HUES48 (cell line): ENCODE measurements around the gene FAM47E.

ENCODE experiments used
- H3K27ac ChIP-seq: one replicate; pipeline ENCODE4 v1.7.0; 2013; ENCODE audit warnings: low read depth, low read length, inconsistent platforms
- H3K27me3 ChIP-seq: 2 replicates; pipeline ENCODE4 v1.6.1; 2013; ENCODE audit warnings: mild to moderate bottlenecking, low read length; ENCODE audit not compliant: control insufficient read depth, insufficient read depth
- H3K36me3 ChIP-seq: 2 replicates; pipeline ENCODE4 v1.6.1; 2013; ENCODE audit warnings: low read length; ENCODE audit not compliant: control insufficient read depth, insufficient read depth
- H3K4me1 ChIP-seq: 2 replicates; pipeline ENCODE4 v1.6.1; 2013; ENCODE audit warnings: mild to moderate bottlenecking, low read length; ENCODE audit not compliant: control insufficient read depth, insufficient read depth
- H3K4me3 ChIP-seq: 2 replicates; pipeline ENCODE4 v1.5.1; 2013; ENCODE audit warnings: mild to moderate bottlenecking, low read depth, low read length
- H3K9ac ChIP-seq: 2 replicates; pipeline ENCODE4 v1.6.1; 2013; ENCODE audit warnings: mild to moderate bottlenecking, low read depth, low read length, moderate library complexity
- H3K9me3 ChIP-seq: 2 replicates; pipeline ENCODE4 v1.6.1; 2013; ENCODE audit warnings: low read length; ENCODE audit not compliant: control insufficient read depth, insufficient read depth

The FAM47E gene

DNA sequence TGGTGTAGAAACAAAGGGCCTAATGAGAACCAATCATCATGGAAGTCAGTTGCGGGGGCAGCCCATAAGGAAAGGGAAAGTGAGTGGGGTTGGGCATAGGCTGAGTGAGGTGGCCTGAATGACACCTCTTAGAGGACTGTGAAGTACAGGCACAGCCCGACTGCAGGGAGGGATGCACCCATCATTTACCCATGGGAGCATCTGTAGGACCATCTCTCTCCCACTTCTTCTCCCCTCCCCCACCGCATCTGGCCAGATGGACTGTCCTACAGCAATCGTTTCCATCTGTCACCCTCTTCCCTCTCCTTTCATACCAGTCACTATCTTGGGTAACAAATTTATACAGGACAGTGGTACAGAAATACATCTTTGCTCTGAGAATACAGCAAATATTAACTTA, 59.2 kb downstream of the FAM47E start:
- peaks cover 6% of the 10 kb centered on the region for H3K27me3 ChIP-seq
- H3K4me3 ChIP-seq, result no peak overlapping the region
- H3K27ac ChIP-seq, result no peak overlapping the region
- no peak overlapping the region for H3K9ac ChIP-seq
- H3K4me1 ChIP-seq, result 0 out of 2 replicates have a peak, but pooled peaks cover 4% of the 10 kb centered on the region
- H3K36me3 ChIP-seq, result peaks cover 12% of the 10 kb centered on the region
- H3K9me3 ChIP-seq, result no peaks in the 10 kb centered on the region

DNA sequence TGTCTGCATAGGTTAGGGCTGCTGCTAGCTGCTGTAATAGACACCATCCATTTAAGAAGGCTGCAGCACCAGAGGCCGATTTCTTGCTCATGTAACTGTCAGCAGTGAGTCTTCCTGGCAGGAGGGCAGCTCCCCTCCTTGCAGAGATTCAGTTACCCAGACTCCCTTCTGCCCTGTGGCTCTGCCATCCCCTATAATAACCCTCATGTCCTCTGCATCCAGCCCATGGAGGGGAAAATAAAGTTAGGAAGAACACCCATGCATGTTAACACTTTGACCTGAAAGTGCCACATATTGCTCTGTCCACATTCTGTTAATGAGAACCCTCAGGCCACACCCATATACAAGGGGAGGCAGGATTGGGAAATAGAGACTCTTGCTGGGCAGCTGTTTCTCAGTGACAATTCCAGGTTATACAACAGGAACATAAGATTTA, 60.4 kb downstream of the FAM47E start:
- no peak overlapping the region for H3K9ac ChIP-seq
- no peaks in the 10 kb centered on the region for H3K27me3 ChIP-seq
- peaks cover 12% of the 10 kb centered on the region for H3K36me3 ChIP-seq
- H3K4me1 ChIP-seq, result 0 out of 2 replicates have a peak, but pooled peaks cover 3% of the 10 kb centered on the region
- H3K4me3 ChIP-seq, result no peak overlapping the region
- no peak overlapping the region for H3K27ac ChIP-seq
- no peaks in the 10 kb centered on the region for H3K9me3 ChIP-seq

- no peaks in the 10 kb centered on the region for H3K27me3 ChIP-seq
- no peak overlapping the region for H3K27ac ChIP-seq
- no peak overlapping the region for H3K9ac ChIP-seq
- 0 out of 2 replicates have a peak, but pooled peaks cover 2% of the 10 kb centered on the region for H3K4me1 ChIP-seq
- no peak overlapping the region for H3K4me3 ChIP-seq
- no peaks in the 10 kb centered on the region for H3K9me3 ChIP-seq
- H3K36me3 ChIP-seq, result peaks cover 12% of the 10 kb centered on the region
Observed at GRCh38 chr4:76312457-76312856, 60.9 kb downstream of the FAM47E start.

GRCh38 chr4:76313547-76313946, 62.0 kb downstream of the FAM47E start:
- Histone ChIP-seq H3K27ac (no peak overlapping the region), H3K9ac (no peak overlapping the region), H3K9me3 (no peaks in the 10 kb centered on the region), H3K36me3 (peaks cover 12% of the 10 kb centered on the region), H3K4me1 (no peaks in the 10 kb centered on the region), H3K27me3 (no peaks in the 10 kb centered on the region), H3K4me3 (no peak overlapping the region)

DNA sequence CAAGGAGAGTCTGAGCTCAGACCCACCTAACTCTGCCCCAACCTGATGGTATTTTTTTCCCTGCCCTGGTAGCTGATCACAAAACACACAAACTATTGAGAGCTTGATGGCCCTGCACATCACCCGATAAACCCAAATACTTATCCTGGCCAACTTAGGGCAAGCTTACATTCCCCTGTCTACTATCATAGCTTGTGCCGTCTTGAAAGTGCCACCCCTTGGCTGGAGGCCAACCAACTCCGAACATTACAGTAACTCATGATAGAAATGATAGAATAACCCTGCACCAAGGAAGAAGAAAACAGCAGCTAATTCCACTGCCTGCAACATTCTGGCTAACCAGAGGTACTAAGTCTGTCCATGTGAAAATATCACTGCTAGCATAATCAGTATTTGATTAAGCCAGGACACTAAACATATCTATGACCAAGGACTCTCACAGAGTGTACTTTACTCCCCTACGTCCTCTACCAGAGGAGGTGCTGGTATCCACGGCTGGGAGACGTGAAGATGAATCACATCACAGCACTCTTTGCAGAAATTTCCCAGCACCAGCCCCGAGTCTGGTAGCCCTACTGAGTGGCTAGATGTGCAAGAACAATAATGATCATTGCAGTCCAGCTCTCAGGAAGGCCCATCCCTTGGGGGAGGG, 63.9 kb downstream of the FAM47E start:
- no peak overlapping the region for H3K27ac ChIP-seq
- no peaks in the 10 kb centered on the region for H3K36me3 ChIP-seq
- H3K4me1 ChIP-seq, result no peaks in the 10 kb centered on the region
- no peaks in the 10 kb centered on the region for H3K27me3 ChIP-seq
- no peak overlapping the region for H3K9ac ChIP-seq
- H3K4me3 ChIP-seq, result no peak overlapping the region
- H3K9me3 ChIP-seq, result no peaks in the 10 kb centered on the region

DNA sequence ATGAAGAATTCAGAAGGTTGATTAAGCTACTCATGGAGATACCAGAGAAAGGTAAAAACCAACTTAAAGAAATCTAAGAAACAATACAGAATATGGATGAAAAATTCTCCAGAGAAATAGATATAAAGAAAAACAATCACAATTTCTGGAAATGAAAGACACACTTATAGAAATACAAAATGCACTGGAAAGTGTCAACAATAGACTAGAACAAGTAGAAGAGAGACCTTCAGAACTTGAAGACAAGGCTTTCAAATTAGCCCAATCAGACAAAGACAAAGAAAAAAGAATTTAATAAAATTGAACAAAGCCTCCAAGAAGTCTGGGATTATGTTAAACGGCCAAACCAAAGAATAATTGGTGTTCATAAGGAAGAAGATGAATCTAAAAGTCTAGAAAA, 64.6 kb downstream of the FAM47E start:
- Histone ChIP-seq H3K27me3 (no peaks in the 10 kb centered on the region), H3K9me3 (no peaks in the 10 kb centered on the region), H3K27ac (no peak overlapping the region), H3K4me3 (no peak overlapping the region), H3K9ac (no peak overlapping the region), H3K4me1 (no peaks in the 10 kb centered on the region), H3K36me3 (no peaks in the 10 kb centered on the region)

DNA sequence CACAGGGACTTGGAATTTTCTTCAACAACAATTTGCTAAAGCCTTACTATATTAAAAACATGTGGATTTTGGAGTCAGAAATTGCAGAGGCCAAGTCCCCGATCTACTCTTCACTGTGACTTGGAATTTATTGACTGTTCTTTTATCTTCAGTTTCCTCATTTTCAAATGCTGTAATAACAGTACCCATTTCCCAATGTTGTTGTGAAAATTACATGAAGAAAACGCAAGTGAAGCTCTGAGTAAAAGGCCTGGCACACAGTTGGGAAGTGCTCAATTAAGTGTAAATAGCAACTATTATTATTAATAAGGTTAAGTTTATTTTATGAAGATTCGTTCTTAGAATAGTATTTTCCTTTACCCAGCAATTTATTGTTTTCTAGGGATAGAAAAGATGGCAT, 70.7 kb downstream of the FAM47E start:
- Histone ChIP-seq H3K27me3 (no peaks in the 10 kb centered on the region), H3K4me1 (no peaks in the 10 kb centered on the region), H3K9ac (no peak overlapping the region), H3K4me3 (no peak overlapping the region), H3K36me3 (no peaks in the 10 kb centered on the region), H3K27ac (no peak overlapping the region), H3K9me3 (peaks cover 21% of the 10 kb centered on the region)

DNA sequence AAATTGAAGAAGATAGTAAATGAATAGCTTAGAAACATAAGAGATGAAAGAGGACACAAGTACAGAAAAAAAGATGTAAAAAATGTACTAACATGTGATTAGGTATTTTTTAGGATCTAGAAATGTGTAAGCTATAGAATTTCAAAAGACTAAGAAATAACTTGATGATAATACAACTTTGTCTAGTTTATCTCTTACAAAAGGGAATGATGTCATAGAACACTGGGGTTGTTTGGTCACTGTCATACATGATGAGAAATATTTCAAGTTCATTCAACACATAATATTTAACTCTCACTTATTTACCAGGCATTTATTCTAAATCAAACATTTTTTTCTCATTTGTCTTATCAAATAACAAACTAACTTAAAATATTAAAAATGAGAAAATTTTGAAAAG, 73.6 kb downstream of the FAM47E start:
- Histone ChIP-seq H3K9ac (no peak overlapping the region), H3K27ac (no peak overlapping the region), H3K9me3 (peaks cover 23% of the 10 kb centered on the region), H3K4me1 (no peaks in the 10 kb centered on the region), H3K36me3 (no peaks in the 10 kb centered on the region), H3K4me3 (no peak overlapping the region), H3K27me3 (no peaks in the 10 kb centered on the region)

- Histone ChIP-seq H3K9ac (no peak overlapping the region), H3K9me3 (peaks cover 23% of the 10 kb centered on the region), H3K27ac (no peak overlapping the region), H3K27me3 (no peaks in the 10 kb centered on the region), H3K36me3 (no peaks in the 10 kb centered on the region), H3K4me1 (no peaks in the 10 kb centered on the region), H3K4me3 (no peak overlapping the region)
Observed at GRCh38 chr4:76326515-76326914, 75.0 kb downstream of the FAM47E start.
